GM18861 (cell line): Measurements from ENCODE around the gene LYAR.
A peak's percentile ranks its signal among the peaks of the same experiment; 100 is the strongest.
"Not testable (repeated sequence)": the region's sequence is repeated elsewhere in the genome, so short reads cannot be mapped to it uniquely, and the experiment has no call there.

ENCODE experiments used
- ATAC-seq: cut with Tn5 transposase; IDR thresholded peaks from one replicate; pipeline ENCODE4 v1.9.1; 2021; ENCODE audit not compliant: unreplicated experiment

LYAR gene

GRCh38 chr4:4268776-4269175 lies 21.2 kb downstream of the LYAR start:
- ATAC-seq = no peak

GRCh38 chr4:4267981-4268380 lies 22.0 kb downstream of the LYAR start:
- ATAC-seq = no peak

- ATAC-seq = peak; percentile 87
Observed at GRCh38 chr4:4260185-4260751, 29.7 kb downstream of the LYAR start.

GRCh38 chr4:4259484-4260100 lies 30.4 kb downstream of the LYAR start:
- no peak for ATAC-seq

- not testable (repeated sequence) for ATAC-seq
Observed at GRCh38 chr4:4257705-4258104, 32.2 kb downstream of the LYAR start.

GRCh38 chr4:4256799-4257198 lies 33.2 kb downstream of the LYAR start:
- ATAC-seq = no peak

GRCh38 chr4:4254666-4255065 lies 35.3 kb downstream of the LYAR start:
- no peak for ATAC-seq

- ATAC-seq = no peak
Observed at GRCh38 chr4:4254199-4254598, 35.8 kb downstream of the LYAR start.

GRCh38 chr4:4249866-4250265 lies 40.1 kb downstream of the LYAR start:
- no peak for ATAC-seq

- not testable (repeated sequence) for ATAC-seq
Observed at GRCh38 chr4:4249342-4249741, 40.6 kb downstream of the LYAR start.

GRCh38 chr4:4248885-4249203 lies 41.1 kb downstream of the LYAR start:
- ATAC-seq = no peak

- peak; percentile 91 for ATAC-seq
Observed at GRCh38 chr4:4248029-4248884, 41.7 kb downstream of the LYAR start, which contains the start of gene TMEM128. Gene TMEM128, minus strand, starts transcription at chr4:4248223. Its CDS starts 21 bp downstream, at chr4:4248202.

GRCh38 chr4:4247696-4248028 lies 42.3 kb downstream of the LYAR start:
- ATAC-seq = no peak

GRCh38 chr4:4245172-4245571 lies 44.8 kb downstream of the LYAR start:
- ATAC-seq = no peak

- ATAC-seq = not testable (repeated sequence)
Observed at GRCh38 chr4:4239551-4239950, 50.4 kb downstream of the LYAR start.

- no peak for ATAC-seq
Observed at GRCh38 chr4:4233610-4234009, 56.3 kb downstream of the LYAR start.

GRCh38 chr4:4228356-4228668 lies 61.6 kb downstream of the LYAR start:
- ATAC-seq = no peak

- no peak for ATAC-seq
Observed at GRCh38 chr4:4227510-4228355, 62.2 kb downstream of the LYAR start.

- no peak for ATAC-seq
Observed at GRCh38 chr4:4226606-4227438, 63.1 kb downstream of the LYAR start, which contains the start of gene OTOP1. Gene OTOP1, minus strand, starts transcription at chr4:4226929. Its CDS starts 65 bp downstream, at chr4:4226864.

- no peak for ATAC-seq
Observed at GRCh38 chr4:4225915-4226605, 63.9 kb downstream of the LYAR start.
